ENCODE data around the gene ALK. TPM values are rescaled to one million over a fixed set of nuclear protein-coding genes. Genes with fewer than 3 reads are reported as not detected.

Gene ALK
- total RNA-seq, 1 donor from 2014 or later = 9.6 TPM

DNA sequence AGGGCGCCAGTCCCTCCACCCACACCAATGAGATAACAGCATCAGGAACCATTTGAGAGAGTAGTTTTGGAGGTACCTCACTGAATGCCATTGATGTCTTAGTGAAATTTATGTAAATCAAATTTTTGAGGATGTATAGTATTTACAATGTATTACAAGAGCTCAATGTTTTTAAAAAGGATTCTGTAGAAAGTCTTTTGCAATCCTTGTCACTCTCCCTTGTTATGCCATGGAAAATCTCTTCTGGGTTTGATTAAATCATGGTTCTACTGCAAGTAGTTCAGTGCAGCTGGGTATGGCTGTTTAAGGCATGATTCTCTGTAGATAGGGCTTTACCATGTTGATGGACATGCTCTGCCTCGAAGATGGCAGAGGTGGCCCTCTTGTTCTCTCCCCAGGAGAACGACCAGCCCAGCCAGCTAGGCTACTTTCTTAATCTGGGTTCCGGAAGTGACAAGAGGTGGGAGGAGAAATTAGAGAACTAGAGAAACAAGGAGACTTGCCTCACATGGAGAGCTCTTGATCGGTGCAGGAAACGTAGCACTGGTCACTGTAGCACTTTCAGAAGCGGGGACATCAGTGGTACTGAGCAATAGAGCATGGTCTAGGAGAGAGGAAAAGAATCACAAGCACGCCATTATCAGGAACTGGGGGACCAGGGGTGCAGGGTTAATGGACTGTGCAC lies 603.4 kb downstream of the ALK start:
- TF ChIP-seq, protein P1, sequence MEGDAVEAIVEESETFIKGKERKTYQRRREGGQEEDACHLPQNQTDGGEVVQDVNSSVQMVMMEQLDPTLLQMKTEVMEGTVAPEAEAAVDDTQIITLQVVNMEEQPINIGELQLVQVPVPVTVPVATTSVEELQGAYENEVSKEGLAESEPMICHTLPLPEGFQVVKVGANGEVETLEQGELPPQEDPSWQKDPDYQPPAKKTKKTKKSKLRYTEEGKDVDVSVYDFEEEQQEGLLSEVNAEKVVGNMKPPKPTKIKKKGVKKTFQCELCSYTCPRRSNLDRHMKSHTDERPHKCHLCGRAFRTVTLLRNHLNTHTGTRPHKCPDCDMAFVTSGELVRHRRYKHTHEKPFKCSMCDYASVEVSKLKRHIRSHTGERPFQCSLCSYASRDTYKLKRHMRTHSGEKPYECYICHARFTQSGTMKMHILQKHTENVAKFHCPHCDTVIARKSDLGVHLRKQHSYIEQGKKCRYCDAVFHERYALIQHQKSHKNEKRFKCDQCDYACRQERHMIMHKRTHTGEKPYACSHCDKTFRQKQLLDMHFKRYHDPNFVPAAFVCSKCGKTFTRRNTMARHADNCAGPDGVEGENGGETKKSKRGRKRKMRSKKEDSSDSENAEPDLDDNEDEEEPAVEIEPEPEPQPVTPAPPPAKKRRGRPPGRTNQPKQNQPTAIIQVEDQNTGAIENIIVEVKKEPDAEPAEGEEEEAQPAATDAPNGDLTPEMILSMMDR (IDR thresholded peaks at IDR 0.05; ENCODE audit: partially characterized antibody, unreplicated experiment) = no peak
- H3K4me1 Mint-ChIP-seq (ENCODE audit: low read depth, unreplicated experiment) = peaks cover 15% of the 10 kb centered on the region
- H3K36me3 Mint-ChIP-seq (ENCODE audit: unreplicated experiment) = no peaks in the 10 kb centered on the region
- H3K4me3 Mint-ChIP-seq (ENCODE audit: unreplicated experiment) = no peak overlapping the region
- peaks cover 11% of the 10 kb centered on the region for H3K9me3 Mint-ChIP-seq (ENCODE audit: unreplicated experiment)
- no peak overlapping the region for H3K27ac Mint-ChIP-seq (ENCODE audit: unreplicated experiment)
- no peak for DNase-seq
- peaks cover 2% of the 10 kb centered on the region for H3K27me3 Mint-ChIP-seq (ENCODE audit: unreplicated experiment)

DNA sequence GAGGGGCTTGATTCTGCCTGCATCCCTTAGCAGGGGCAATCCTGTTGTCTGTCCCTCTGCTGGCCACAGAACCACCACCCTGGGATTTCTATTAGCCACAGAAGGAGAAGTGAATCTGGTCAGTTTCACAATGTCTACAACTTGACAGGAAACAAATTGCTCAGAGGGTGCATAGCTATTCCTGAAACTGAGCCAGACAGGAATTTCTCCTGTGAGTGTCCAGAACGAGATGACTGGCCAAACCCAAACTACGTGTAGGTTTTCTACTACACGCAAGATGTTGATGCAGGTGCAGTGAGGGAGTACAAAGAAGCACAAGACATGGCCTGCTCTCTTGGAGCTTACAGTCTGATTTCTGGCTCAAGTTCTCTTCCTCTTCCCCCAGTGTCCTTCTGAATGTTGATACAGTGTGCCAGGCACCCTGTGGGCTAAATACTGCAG lies 604.3 kb downstream of the ALK start:
- TF ChIP-seq, protein P1 (IDR thresholded peaks at IDR 0.05; ENCODE audit: partially characterized antibody, unreplicated experiment) = no peak
- Mint-ChIP-seq H3K27me3 (ENCODE audit: unreplicated experiment) (peaks cover 2% of the 10 kb centered on the region), H3K4me1 (ENCODE audit: low read depth, unreplicated experiment) (peaks cover 15% of the 10 kb centered on the region), H3K9me3 (ENCODE audit: unreplicated experiment) (peaks cover 11% of the 10 kb centered on the region), H3K36me3 (ENCODE audit: unreplicated experiment) (no peaks in the 10 kb centered on the region), H3K4me3 (ENCODE audit: unreplicated experiment) (no peak overlapping the region), H3K27ac (ENCODE audit: unreplicated experiment) (no peak overlapping the region)
- no peak for DNase-seq

DNA sequence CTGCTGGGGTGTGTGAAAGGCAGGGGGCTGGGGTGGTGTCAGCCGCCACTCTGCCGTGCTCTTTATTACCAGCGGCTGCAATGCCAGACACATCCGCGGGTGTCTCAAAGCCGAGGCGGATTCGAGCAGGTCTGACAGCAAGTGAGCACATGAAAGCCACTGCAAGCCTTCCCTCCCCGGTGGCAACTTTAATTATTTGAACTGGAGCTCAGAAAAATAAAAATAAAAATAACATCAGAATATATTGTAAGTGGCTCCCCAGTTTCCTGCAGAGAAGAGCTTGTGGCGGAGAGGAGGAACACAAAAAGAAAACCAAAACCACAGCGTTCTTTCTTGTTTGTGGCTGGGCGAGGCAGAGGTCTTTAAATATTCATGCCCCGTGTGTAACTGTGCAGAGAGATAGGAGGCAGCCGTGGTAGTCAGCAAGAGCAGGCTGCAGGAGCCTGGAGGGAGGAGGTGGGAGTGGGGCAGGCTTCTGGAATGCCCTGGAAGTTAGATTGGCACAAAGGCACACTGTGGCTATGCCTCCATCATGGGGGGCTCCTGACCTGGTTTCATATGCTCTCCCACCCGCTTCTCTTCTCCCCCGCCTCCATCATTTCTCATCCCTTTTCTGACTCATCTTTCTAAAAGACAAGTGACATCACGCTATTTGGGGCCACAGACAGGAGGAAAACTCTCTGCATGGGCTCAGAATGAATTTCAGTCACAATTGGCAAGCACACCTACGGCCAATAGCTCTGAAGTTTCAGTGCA lies 606.4 kb downstream of the ALK start:
- Mint-ChIP-seq H3K36me3 (ENCODE audit: unreplicated experiment) (no peaks in the 10 kb centered on the region), H3K27me3 (ENCODE audit: unreplicated experiment) (peaks cover 2% of the 10 kb centered on the region), H3K27ac (ENCODE audit: unreplicated experiment) (peak overlapping the region; percentile 70), H3K9me3 (ENCODE audit: unreplicated experiment) (peaks cover 10% of the 10 kb centered on the region), H3K4me3 (ENCODE audit: unreplicated experiment) (peak overlapping the region; percentile 23), H3K4me1 (ENCODE audit: low read depth, unreplicated experiment) (peaks cover 23% of the 10 kb centered on the region)
- peak; percentile 64 for DNase-seq
- TF ChIP-seq, protein P1 (IDR thresholded peaks at IDR 0.05; ENCODE audit: partially characterized antibody, unreplicated experiment) = no peak

DNA sequence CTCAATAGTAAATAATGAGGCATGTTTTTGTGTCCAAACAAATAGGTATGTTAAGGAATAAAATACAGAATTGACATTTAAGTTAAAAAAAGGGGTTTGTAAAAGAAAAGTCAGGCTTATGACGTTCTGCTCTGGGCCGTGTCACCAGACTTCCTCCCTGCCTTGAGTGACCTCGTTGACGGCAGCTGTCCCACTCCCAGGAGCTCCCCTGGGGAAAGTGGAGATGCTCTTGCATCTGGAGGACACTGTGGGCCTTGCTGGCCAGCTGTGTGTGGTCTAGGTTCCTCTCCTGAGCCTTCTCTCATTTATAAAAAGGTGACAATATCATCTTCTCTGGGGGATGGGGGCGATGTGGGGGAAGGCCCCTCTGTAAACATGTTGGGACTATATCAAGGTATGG lies 609.9 kb downstream of the ALK start:
- TF ChIP-seq, protein P1 (IDR thresholded peaks at IDR 0.05; ENCODE audit: partially characterized antibody, unreplicated experiment) = no peak
- H3K4me3 Mint-ChIP-seq (ENCODE audit: unreplicated experiment) = no peak overlapping the region
- DNase-seq = no peak
- no peaks in the 10 kb centered on the region for H3K36me3 Mint-ChIP-seq (ENCODE audit: unreplicated experiment)
- H3K27me3 Mint-ChIP-seq (ENCODE audit: unreplicated experiment) = no peaks in the 10 kb centered on the region
- H3K27ac Mint-ChIP-seq (ENCODE audit: unreplicated experiment) = no peak overlapping the region
- H3K4me1 Mint-ChIP-seq (ENCODE audit: low read depth, unreplicated experiment) = peaks cover 28% of the 10 kb centered on the region
- H3K9me3 Mint-ChIP-seq (ENCODE audit: unreplicated experiment) = peaks cover 8% of the 10 kb centered on the region

Measured in glutamatergic neuron (in vitro differentiated cells).